GM12878 (cell line): ENCODE measurements around the gene PSMC4.

Source experiments
- BMI1 ChIP-seq: fragments of 450-650 bp; IDR thresholded peaks from 2 replicates; pipeline ENCODE4 v1.6.1; 2016; ENCODE audit warnings: mild to moderate bottlenecking, moderate library complexity, borderline replicate concordance
- CTCF ChIP-seq, 3 experiments: IDR thresholded peaks in 2 of 3; conservative IDR thresholded peaks in 1 of 3; 2 replicates each; pipeline ENCODE4 v1.5.1; 2011; ENCODE audit warnings: low read depth in 3 of 3, low read length in 3 of 3, mild to moderate bottlenecking in 3 of 3, control low read depth in 2 of 3, moderate library complexity in 2 of 3, inconsistent platforms in 1 of 3, mixed read lengths in 1 of 3; ENCODE audit not compliant: control insufficient read depth in 2 of 3, insufficient read depth in 1 of 3; ENCODE audit errors: extremely low read depth in 1 of 3
- SREBF1 ChIP-seq: IDR thresholded peaks from 2 replicates; pipeline ENCODE4 v1.6.1; 2012; ENCODE audit warnings: mild to moderate bottlenecking, low read length
- TF ChIP-seq, protein P1 (sequence below): IDR thresholded peaks from 2 replicates; pipeline ENCODE4 v1.6.1; 2011; ENCODE audit warnings: low read depth, low read length, improper control_type of control experiment, borderline replicate concordance

GRCh38 chr19:39924952-39925351 lies 46.0 kb upstream of the PSMC4 start:
- TF ChIP-seq SREBF1 (no peak), CTCF (IDR thresholded peaks at IDR 0.05 in 2 of 3, conservative IDR thresholded peaks at IDR 0.05 in 1 of 3; ENCODE audit: control insufficient read depth in 2 of 3, extremely low read depth in 1 of 3, insufficient read depth in 1 of 3, low read depth in 3 of 3, low read length in 3 of 3) (no peak), BMI1 (no peak)
- TF ChIP-seq, protein P1, sequence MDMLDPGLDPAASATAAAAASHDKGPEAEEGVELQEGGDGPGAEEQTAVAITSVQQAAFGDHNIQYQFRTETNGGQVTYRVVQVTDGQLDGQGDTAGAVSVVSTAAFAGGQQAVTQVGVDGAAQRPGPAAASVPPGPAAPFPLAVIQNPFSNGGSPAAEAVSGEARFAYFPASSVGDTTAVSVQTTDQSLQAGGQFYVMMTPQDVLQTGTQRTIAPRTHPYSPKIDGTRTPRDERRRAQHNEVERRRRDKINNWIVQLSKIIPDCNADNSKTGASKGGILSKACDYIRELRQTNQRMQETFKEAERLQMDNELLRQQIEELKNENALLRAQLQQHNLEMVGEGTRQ, result no peak
